ENCODE data around the gene CARM1. TPM values are rescaled to one million over a fixed set of nuclear protein-coding genes. Genes with fewer than 3 reads are reported as not detected.
"Not testable (repeated sequence)": the region's sequence is repeated elsewhere in the genome, so short reads cannot be mapped to it uniquely, and the experiment has no call there.

CARM1 gene
- polyA plus RNA-seq, 2 donors, result 28.5 to 35.7 TPM

- WGBS, 2 donors, result 74 to 79% methylated on average over 13 to 14 of the region's 14 CpGs
- not testable (repeated sequence) for H3K4me3 ChIP-seq (ENCODE audit: low read depth in 1 of 2, low read length in 2 of 2); H3K27me3 ChIP-seq (ENCODE audit: control insufficient read depth in 1 of 2, insufficient read depth in 2 of 2, low read length in 2 of 2); H3K9me3 ChIP-seq (ENCODE audit: control insufficient read depth in 2 of 2, insufficient read depth in 1 of 2, low read depth in 1 of 2, low read length in 1 of 2); H3K4me1 ChIP-seq (ENCODE audit: control insufficient read depth in 2 of 2, insufficient read depth in 2 of 2, low read length in 1 of 2); H3K36me3 ChIP-seq (ENCODE audit: control insufficient read depth in 2 of 2, insufficient read depth in 2 of 2, low read length in 1 of 2); H3K27ac ChIP-seq (ENCODE audit: low read depth in 2 of 2, low read length in 1 of 2)
Measured at GRCh38 chr19:10941649-10942048, 70.3 kb downstream of the CARM1 start.

GRCh38 chr19:10943412-10943811, 72.1 kb downstream of the CARM1 start:
- H3K27ac ChIP-seq (ENCODE audit: low read depth in 2 of 2, low read length in 1 of 2); H3K4me1 ChIP-seq (ENCODE audit: control insufficient read depth in 2 of 2, insufficient read depth in 2 of 2, low read length in 1 of 2); H3K4me3 ChIP-seq (ENCODE audit: low read depth in 1 of 2, low read length in 2 of 2); H3K9me3 ChIP-seq (ENCODE audit: control insufficient read depth in 2 of 2, insufficient read depth in 1 of 2, low read depth in 1 of 2, low read length in 1 of 2); H3K36me3 ChIP-seq (ENCODE audit: control insufficient read depth in 2 of 2, insufficient read depth in 2 of 2, low read length in 1 of 2); H3K27me3 ChIP-seq (ENCODE audit: control insufficient read depth in 1 of 2, insufficient read depth in 2 of 2, low read length in 2 of 2): not testable (repeated sequence)
- 80 to 92% methylated on average over 4 of the region's 4 CpGs for WGBS, 2 donors

GRCh38 chr19:10945264-10945663, 73.9 kb downstream of the CARM1 start:
- H3K36me3 ChIP-seq (ENCODE audit: control insufficient read depth in 2 of 2, insufficient read depth in 2 of 2, low read length in 1 of 2), result no peaks in the 10 kb centered on the region
- H3K27me3 ChIP-seq (ENCODE audit: control insufficient read depth in 1 of 2, insufficient read depth in 2 of 2, low read length in 2 of 2), result no peaks in the 10 kb centered on the region
- H3K9me3 ChIP-seq (ENCODE audit: control insufficient read depth in 2 of 2, insufficient read depth in 1 of 2, low read depth in 1 of 2, low read length in 1 of 2), result no peaks in the 10 kb centered on the region
- no peak overlapping the region for H3K27ac ChIP-seq (ENCODE audit: low read depth in 2 of 2, low read length in 1 of 2)
- no peak overlapping the region for H3K4me3 ChIP-seq (ENCODE audit: low read depth in 1 of 2, low read length in 2 of 2)
- H3K4me1 ChIP-seq (ENCODE audit: control insufficient read depth in 2 of 2, insufficient read depth in 2 of 2, low read length in 1 of 2), result peaks cover 0 to 2% of the 10 kb centered on the region in 2 donors
- WGBS, 2 donors, result 89 to 90% methylated on average over 4 of the region's 4 CpGs

- Histone ChIP-seq H3K4me1 (ENCODE audit: control insufficient read depth in 2 of 2, insufficient read depth in 2 of 2, low read length in 1 of 2) (peaks cover 0 to 2% of the 10 kb centered on the region in 2 donors), H3K36me3 (ENCODE audit: control insufficient read depth in 2 of 2, insufficient read depth in 2 of 2, low read length in 1 of 2) (no peaks in the 10 kb centered on the region), H3K9me3 (ENCODE audit: control insufficient read depth in 2 of 2, insufficient read depth in 1 of 2, low read depth in 1 of 2, low read length in 1 of 2) (no peaks in the 10 kb centered on the region), H3K4me3 (ENCODE audit: low read depth in 1 of 2, low read length in 2 of 2) (no peak overlapping the region), H3K27ac (ENCODE audit: low read depth in 2 of 2, low read length in 1 of 2) (peak overlapping the region in 1 of 2 donors; percentile 15), H3K27me3 (ENCODE audit: control insufficient read depth in 1 of 2, insufficient read depth in 2 of 2, low read length in 2 of 2) (no peaks in the 10 kb centered on the region)
- 48 to 60% methylated on average over 6 of the region's 6 CpGs for WGBS, 2 donors
Measured at GRCh38 chr19:10946958-10947657, 75.8 kb downstream of the CARM1 start.

GRCh38 chr19:10952809-10953208, 81.5 kb downstream of the CARM1 start:
- no peak overlapping the region for H3K4me3 ChIP-seq (ENCODE audit: low read depth in 1 of 2, low read length in 2 of 2)
- H3K27me3 ChIP-seq (ENCODE audit: control insufficient read depth in 1 of 2, insufficient read depth in 2 of 2, low read length in 2 of 2), result no peaks in the 10 kb centered on the region
- 59 to 63% methylated on average over 6 of the region's 6 CpGs for WGBS, 2 donors
- peak overlapping the region; percentile 74 to 84 for H3K27ac ChIP-seq (ENCODE audit: low read depth in 2 of 2, low read length in 1 of 2)
- H3K9me3 ChIP-seq (ENCODE audit: control insufficient read depth in 2 of 2, insufficient read depth in 1 of 2, low read depth in 1 of 2, low read length in 1 of 2), result no peaks in the 10 kb centered on the region
- peaks cover 0 to under 1% of the 10 kb centered on the region in 2 donors for H3K4me1 ChIP-seq (ENCODE audit: control insufficient read depth in 2 of 2, insufficient read depth in 2 of 2, low read length in 1 of 2)
- no peaks in the 10 kb centered on the region for H3K36me3 ChIP-seq (ENCODE audit: control insufficient read depth in 2 of 2, insufficient read depth in 2 of 2, low read length in 1 of 2)

GRCh38 chr19:10959277-10959968, 88.1 kb downstream of the CARM1 start:
- H3K4me3 ChIP-seq (ENCODE audit: low read depth in 1 of 2, low read length in 2 of 2); H3K27ac ChIP-seq (ENCODE audit: low read depth in 2 of 2, low read length in 1 of 2); H3K27me3 ChIP-seq (ENCODE audit: control insufficient read depth in 1 of 2, insufficient read depth in 2 of 2, low read length in 2 of 2); H3K9me3 ChIP-seq (ENCODE audit: control insufficient read depth in 2 of 2, insufficient read depth in 1 of 2, low read depth in 1 of 2, low read length in 1 of 2); H3K4me1 ChIP-seq (ENCODE audit: control insufficient read depth in 2 of 2, insufficient read depth in 2 of 2, low read length in 1 of 2); H3K36me3 ChIP-seq (ENCODE audit: control insufficient read depth in 2 of 2, insufficient read depth in 2 of 2, low read length in 1 of 2): not testable (repeated sequence)
- 94 to 95% methylated on average over 19 of the region's 19 CpGs for WGBS, 2 donors

DNA sequence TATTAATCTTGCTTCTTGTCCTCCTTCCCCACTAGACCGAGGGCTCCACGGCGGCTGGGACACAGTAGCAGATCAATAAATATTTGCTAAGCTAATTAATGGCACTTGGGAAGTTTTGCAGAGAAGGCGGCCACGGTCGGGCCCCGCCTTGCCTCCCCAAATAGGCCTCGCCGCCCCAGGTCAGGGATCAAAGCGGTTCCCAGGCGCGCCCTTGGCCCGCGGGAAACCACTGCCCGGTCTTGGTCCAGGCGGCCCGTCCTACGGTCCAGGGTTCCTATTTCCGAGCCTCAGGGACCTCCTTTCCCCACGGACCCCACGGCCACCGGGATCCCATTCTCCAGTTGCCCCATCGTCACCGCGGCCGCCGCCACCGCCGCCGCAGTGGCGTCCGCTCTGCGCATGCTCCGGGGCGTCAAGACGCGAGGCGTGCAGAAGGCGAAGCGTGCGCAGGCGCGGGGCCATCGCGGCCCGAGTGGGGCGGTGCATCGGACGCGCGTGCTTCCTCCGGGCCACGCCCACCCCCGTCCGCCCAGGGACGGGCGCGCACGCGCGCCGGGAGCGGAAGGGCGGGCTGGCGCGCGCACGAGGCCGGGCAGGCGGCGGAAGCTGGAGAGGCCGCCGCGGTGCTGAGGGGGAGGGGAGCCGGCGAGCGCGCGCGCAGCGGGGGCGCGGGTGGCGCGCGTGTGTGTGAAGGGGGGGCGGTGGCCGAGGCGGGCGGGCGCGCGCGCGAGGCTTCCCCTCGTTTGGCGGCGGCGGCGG, 89.1 kb downstream of the CARM1 start, which contains the start of gene SMARCA4:
Gene SMARCA4 (plus strand): TSS at position 717 of the 759 bp plus-strand sequence. CDS start 23,122 bp downstream, outside the sequence.
- Histone ChIP-seq H3K9me3 (ENCODE audit: control insufficient read depth in 2 of 2, insufficient read depth in 1 of 2, low read depth in 1 of 2, low read length in 1 of 2) (no peaks in the 10 kb centered on the region), H3K4me1 (ENCODE audit: control insufficient read depth in 2 of 2, insufficient read depth in 2 of 2, low read length in 1 of 2) (peaks cover 3 to 8% of the 10 kb centered on the region in 2 donors), H3K27ac (ENCODE audit: low read depth in 2 of 2, low read length in 1 of 2) (peak within 1 kb of the TSS; percentile 91 to 95), H3K36me3 (ENCODE audit: control insufficient read depth in 2 of 2, insufficient read depth in 2 of 2, low read length in 1 of 2) (no peaks in the 10 kb centered on the region), H3K27me3 (ENCODE audit: control insufficient read depth in 1 of 2, insufficient read depth in 2 of 2, low read length in 2 of 2) (no peaks in the 10 kb centered on the region), H3K4me3 (ENCODE audit: low read depth in 1 of 2, low read length in 2 of 2) (peak within 1 kb of the TSS; percentile 72 to 83)
- WGBS, 2 donors, result 0% methylated on average over 67 to 100 of the region's 100 CpGs

GRCh38 chr19:10961073-10961860, 89.9 kb downstream of the CARM1 start:
- WGBS, 2 donors, result 0 to 1% methylated on average over 66 to 92 of the region's 92 CpGs
- Histone ChIP-seq H3K4me3 (ENCODE audit: low read depth in 1 of 2, low read length in 2 of 2) (peak overlapping the region; percentile 72 to 83), H3K9me3 (ENCODE audit: control insufficient read depth in 2 of 2, insufficient read depth in 1 of 2, low read depth in 1 of 2, low read length in 1 of 2) (no peaks in the 10 kb centered on the region), H3K4me1 (ENCODE audit: control insufficient read depth in 2 of 2, insufficient read depth in 2 of 2, low read length in 1 of 2) (peaks cover 3 to 8% of the 10 kb centered on the region in 2 donors), H3K27me3 (ENCODE audit: control insufficient read depth in 1 of 2, insufficient read depth in 2 of 2, low read length in 2 of 2) (no peaks in the 10 kb centered on the region), H3K36me3 (ENCODE audit: control insufficient read depth in 2 of 2, insufficient read depth in 2 of 2, low read length in 1 of 2) (no peaks in the 10 kb centered on the region), H3K27ac (ENCODE audit: low read depth in 2 of 2, low read length in 1 of 2) (peak overlapping the region; percentile 91 to 95)

DNA sequence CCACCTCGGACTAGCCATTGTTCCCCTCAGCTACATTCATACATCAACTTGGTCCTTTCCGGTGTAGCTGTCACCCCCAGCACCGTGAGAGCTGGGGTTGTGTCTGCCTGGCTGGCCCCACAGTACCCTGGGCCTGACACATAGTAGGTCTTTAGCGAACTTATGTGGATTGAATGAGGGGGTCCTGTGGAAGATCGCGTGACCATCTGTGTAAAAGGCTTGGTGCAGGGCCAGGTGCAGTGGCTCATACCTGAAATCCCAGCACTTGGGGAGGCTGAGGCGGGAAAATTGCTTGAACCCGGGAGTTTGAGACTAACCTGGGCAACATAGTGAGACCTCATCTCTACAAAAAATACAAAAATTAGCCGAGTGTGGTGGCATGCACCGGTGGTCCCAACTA, 91.5 kb downstream of the CARM1 start:
- WGBS, 2 donors, result 75 to 82% methylated on average over 10 of the region's 10 CpGs
- Histone ChIP-seq H3K27ac (ENCODE audit: low read depth in 2 of 2, low read length in 1 of 2) (peak overlapping the region; percentile 64 to 79), H3K9me3 (ENCODE audit: control insufficient read depth in 2 of 2, insufficient read depth in 1 of 2, low read depth in 1 of 2, low read length in 1 of 2) (no peaks in the 10 kb centered on the region), H3K4me1 (ENCODE audit: control insufficient read depth in 2 of 2, insufficient read depth in 2 of 2, low read length in 1 of 2) (peaks cover 3 to 8% of the 10 kb centered on the region in 2 donors), H3K27me3 (ENCODE audit: control insufficient read depth in 1 of 2, insufficient read depth in 2 of 2, low read length in 2 of 2) (no peaks in the 10 kb centered on the region), H3K36me3 (ENCODE audit: control insufficient read depth in 2 of 2, insufficient read depth in 2 of 2, low read length in 1 of 2) (no peaks in the 10 kb centered on the region), H3K4me3 (ENCODE audit: low read depth in 1 of 2, low read length in 2 of 2) (no peak overlapping the region)
